Measurements from ENCODE around the gene SEPTIN6. TPM values are rescaled to one million over a fixed set of nuclear protein-coding genes. Genes with fewer than 3 reads are reported as not detected.
"Not testable (repeated sequence)": the region's sequence is repeated elsewhere in the genome, so short reads cannot be mapped to it uniquely, and the experiment has no call there.

The SEPTIN6 gene
- total RNA-seq, 2 donors from 2014 or later: 171 to 204 TPM

DNA sequence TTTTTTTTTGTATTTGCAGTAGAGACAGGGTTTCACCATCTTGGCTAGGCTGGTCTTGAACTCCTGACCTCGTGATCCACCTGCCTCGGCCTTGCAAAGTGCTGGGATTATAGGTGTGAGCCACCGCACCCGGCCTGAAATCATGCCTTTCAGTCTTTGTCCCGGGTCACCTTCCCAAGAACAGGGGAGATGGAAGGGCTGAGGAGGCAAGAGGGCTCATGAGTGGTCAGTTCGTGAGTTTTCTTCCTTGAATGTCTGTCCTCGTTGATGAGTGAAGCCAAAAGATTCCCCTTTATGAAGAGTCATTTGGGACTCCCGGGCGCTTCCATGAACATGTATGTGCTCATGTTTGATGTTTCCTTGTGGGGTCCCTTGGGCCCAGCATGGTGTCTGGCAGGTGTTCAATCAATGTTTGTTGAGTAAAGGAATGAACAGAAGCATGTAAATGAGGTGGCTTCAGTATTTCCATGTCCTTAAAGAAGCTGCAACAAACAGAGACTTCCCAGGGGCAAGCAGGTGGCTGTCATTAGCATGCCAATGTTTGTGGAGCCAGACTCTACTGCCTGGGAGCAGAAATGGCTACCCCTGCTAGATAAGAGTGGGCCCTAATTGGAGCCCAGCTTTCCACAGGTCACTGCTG, 3.4 kb upstream of the SEPTIN6 start:
- H3K36me3 Mint-ChIP-seq (ENCODE audit: low read depth): peaks cover 11% of the 10 kb centered on the region
- H3K27me3 Mint-ChIP-seq: no peaks in the 10 kb centered on the region
- ATAC-seq (replicated peaks): no peak
- H3K27ac Mint-ChIP-seq: no peak overlapping the region
- no peaks in the 10 kb centered on the region for H3K9me3 Mint-ChIP-seq
- no peak overlapping the region for H3K4me3 Mint-ChIP-seq
- peaks cover 6% of the 10 kb centered on the region for H3K4me1 Mint-ChIP-seq

DNA sequence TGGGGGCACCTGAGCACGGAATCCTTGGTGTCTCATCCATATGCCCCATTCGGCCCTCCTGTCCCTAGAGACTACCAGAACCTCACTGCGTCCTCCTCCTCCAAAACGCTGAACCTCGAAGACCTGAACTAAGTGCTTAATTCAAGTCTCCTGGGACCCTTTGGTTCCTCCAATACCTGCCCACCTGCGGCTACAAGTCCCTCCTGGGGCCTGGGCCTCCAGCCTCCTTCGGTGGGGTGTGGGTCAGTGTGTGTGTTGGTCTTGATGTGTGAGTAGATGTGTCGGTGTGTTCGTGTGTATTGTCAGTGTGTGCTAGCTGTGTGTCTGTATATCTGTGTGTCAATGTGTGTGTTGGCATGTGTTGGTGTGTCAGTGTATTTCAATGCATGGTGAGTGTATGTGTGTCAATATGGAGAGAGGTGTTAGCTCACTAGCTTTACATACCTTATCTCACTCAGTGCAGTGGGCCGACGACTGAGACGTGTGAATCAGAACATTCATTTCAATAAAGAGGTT, 2.6 kb upstream of the SEPTIN6 start:
- no peak overlapping the region for H3K27ac Mint-ChIP-seq
- H3K4me3 Mint-ChIP-seq: no peak overlapping the region
- peaks cover 6% of the 10 kb centered on the region for H3K4me1 Mint-ChIP-seq
- H3K9me3 Mint-ChIP-seq: no peaks in the 10 kb centered on the region
- no peaks in the 10 kb centered on the region for H3K27me3 Mint-ChIP-seq
- no peak for ATAC-seq (replicated peaks)
- peaks cover 19% of the 10 kb centered on the region for H3K36me3 Mint-ChIP-seq (ENCODE audit: low read depth)

DNA sequence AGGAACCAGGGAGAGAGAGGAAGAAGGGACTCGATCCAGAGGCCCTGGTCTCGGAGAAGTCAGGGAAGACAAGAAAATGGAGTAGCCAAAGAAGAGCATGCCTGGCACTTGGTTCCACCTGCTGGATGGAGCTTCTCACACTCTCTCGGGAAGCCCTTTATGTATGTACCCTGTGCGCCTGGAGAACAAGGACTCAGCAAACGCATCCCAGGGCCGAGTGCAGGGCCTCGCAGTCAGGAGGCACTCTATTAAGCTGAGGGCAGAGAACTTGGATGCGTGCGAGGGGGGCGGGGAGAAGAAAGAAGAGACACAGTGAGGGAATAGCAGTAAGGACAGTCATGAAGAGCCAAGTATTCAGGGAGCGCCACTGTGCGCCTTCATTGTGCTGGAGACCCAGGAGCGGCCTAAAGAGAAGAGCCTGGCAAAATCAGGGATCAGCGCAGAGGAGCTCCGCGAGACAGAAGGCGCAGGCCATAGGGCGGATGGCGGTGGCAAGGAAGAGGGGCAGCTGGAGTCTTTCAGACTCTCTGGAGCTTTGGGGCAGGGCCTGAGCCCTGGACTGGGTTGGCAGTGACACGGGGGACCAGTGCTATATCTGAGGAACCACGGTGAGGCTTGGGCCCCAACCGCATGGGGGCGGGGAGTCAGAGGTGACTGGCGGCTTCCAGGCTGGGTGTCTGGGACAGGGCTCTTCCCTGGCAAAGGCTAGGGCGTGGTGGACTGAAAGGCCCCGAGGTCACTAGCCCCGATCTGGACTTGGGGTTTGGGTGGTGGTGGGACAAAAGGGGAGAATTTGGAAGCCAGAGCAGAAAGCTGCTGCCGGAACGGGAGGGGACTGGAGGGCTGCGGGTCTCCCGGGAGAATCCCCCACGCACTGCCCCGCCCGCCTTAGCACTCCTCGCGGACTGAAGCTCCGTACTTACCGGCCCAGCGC, 1.9 kb upstream of the SEPTIN6 start:
- Mint-ChIP-seq H3K4me3 (no peak overlapping the region), H3K9me3 (no peaks in the 10 kb centered on the region), H3K4me1 (peaks cover 6% of the 10 kb centered on the region), H3K36me3 (ENCODE audit: low read depth) (peaks cover 26% of the 10 kb centered on the region), H3K27ac (no peak overlapping the region), H3K27me3 (no peaks in the 10 kb centered on the region)
- no peak for ATAC-seq (replicated peaks)

DNA sequence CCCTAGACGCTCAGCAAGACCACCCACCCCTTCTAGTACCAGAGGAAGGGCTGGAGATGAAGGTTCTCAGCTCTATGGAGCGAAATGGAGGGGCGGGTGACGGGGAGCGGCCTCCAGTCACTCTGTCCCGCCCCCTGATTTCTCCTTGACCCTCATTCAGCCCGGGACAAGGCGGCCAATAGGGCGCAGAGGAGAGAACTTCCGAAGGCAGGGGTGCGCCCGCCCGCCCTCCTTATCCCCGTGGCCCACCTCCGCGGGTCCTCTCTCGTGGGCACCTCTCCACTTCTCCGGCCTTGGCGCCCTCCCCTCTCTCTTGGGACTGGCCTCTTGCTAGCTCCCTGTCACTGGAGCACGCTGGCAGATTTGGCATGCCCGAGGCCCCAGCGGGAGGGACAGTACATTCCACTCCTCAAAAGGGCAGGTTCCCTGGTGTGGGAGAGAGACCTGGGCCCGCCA, 1.1 kb upstream of the SEPTIN6 start:
- no peaks in the 10 kb centered on the region for H3K27me3 Mint-ChIP-seq
- no peak for ATAC-seq (replicated peaks)
- no peak overlapping the region for H3K27ac Mint-ChIP-seq
- H3K9me3 Mint-ChIP-seq: no peaks in the 10 kb centered on the region
- H3K4me1 Mint-ChIP-seq: peaks cover 6% of the 10 kb centered on the region
- H3K4me3 Mint-ChIP-seq: peak overlapping the region; percentile 95
- H3K36me3 Mint-ChIP-seq (ENCODE audit: low read depth): peaks cover 35% of the 10 kb centered on the region

DNA sequence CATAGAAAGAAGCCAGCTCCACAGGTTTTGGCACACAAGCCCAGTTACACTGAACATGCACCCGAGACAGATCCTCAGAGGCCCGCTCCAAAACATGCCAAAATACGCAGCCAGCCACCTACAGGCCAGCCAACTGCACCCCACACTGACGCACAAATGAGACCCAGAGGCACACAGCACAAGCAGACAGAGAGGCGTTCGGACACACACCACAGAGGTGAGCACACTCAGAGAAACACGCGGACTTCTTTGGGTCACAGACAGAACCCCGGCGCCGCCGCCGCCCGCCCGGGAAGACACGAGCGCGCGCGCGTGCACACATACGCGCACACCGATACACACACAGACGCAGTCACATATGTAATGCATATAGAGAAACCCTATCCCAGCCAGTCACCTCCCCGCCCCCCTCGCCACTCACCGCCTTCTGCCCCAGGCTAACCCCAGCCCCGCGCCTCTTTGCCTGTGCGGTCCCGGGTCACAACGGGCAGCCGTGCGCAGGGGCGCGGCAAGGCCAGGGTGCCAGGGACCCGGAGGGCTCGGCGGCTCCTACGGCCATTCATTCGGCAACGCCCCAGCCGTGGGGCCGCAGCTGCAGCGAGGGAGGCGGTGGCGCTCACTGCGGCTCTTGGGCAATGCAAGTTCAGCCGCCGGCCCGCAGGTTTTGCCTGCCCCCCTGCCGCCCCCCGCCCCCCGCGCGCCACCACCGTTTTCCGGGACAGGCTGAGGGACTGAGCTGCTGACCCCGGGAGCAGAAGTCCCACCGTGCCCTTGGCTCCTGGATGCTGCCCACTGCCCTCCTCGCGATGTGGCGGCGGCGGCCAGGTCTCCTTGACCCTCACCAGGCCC, 553 bp downstream of the SEPTIN6 start:
- peaks cover 51% of the 10 kb centered on the region for H3K36me3 Mint-ChIP-seq (ENCODE audit: low read depth)
- H3K4me3 Mint-ChIP-seq: peak overlapping the region; percentile 95
- H3K27me3 Mint-ChIP-seq: no peaks in the 10 kb centered on the region
- H3K9me3 Mint-ChIP-seq: no peaks in the 10 kb centered on the region
- ATAC-seq (replicated peaks): peak; percentile 56
- H3K4me1 Mint-ChIP-seq: no peaks in the 10 kb centered on the region
- H3K27ac Mint-ChIP-seq: peak overlapping the region; percentile 97

DNA sequence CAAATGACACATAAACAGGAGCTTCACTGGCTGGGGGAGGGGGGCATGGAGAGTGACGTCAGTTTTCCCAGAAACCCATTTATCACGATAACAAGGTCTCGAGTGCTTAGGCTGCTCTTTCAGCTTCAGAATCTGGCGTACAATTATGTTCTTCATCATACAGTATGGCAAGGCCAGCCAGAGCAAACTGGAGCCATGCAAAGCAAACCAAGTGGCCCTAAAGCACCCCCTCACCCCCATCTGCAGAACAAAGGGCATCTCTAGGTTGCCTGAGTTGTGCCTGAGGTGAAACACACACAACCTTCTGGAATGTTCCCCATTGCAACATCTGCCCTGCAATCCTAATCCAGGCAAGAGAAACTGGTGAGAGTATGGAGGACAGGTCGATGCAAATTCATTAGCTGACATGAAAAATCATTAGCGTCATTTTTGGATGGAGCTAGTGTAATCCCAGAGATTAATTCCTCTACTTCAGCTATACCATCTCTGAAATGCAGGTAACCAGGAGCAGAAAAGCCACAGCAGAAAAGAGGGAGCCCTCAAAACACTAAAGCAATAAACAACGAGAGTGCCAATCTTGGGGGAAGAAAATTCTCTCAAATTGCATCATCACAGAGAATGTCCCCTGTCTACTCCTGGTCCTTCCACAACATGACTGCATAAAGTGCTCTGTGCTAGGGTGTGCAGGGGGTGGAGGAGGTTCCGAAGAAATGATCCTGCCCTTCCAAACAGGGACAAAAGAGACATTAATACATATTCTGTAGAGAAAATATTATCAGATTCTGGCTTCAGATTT, 1.8 kb downstream of the SEPTIN6 start:
- peak overlapping the region; percentile 97 for H3K27ac Mint-ChIP-seq
- H3K27me3 Mint-ChIP-seq: no peaks in the 10 kb centered on the region
- peak; percentile 36 for ATAC-seq (replicated peaks)
- no peaks in the 10 kb centered on the region for H3K4me1 Mint-ChIP-seq
- H3K9me3 Mint-ChIP-seq: no peaks in the 10 kb centered on the region
- H3K36me3 Mint-ChIP-seq (ENCODE audit: low read depth): peaks cover 64% of the 10 kb centered on the region
- peak overlapping the region; percentile 95 for H3K4me3 Mint-ChIP-seq

DNA sequence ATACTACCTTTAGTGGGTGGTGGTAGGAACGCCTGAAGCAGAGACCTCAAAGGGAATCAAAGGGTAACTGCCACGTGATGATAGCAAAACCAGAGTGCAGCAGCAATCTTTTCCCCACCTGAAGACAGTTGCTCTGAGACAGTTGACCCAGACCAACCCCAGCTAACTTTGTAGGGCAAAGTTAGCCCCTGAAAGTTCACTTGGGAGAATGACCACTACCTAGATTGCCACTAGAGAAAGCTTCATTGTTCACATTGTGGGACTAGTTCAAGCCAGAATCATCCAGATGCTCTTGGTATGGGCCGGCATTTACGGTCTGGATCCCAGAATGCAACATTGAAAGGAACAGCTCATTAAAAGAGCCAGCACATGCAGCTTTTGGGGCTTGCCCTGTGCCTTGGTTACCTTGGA, 4.1 kb downstream of the SEPTIN6 start:
- H3K9me3 Mint-ChIP-seq: no peaks in the 10 kb centered on the region
- H3K4me3 Mint-ChIP-seq: peak overlapping the region; percentile 95
- H3K27ac Mint-ChIP-seq: peak overlapping the region; percentile 97
- peak; percentile 16 for ATAC-seq (replicated peaks)
- peaks cover 85% of the 10 kb centered on the region for H3K36me3 Mint-ChIP-seq (ENCODE audit: low read depth)
- no peaks in the 10 kb centered on the region for H3K27me3 Mint-ChIP-seq
- no peaks in the 10 kb centered on the region for H3K4me1 Mint-ChIP-seq

DNA sequence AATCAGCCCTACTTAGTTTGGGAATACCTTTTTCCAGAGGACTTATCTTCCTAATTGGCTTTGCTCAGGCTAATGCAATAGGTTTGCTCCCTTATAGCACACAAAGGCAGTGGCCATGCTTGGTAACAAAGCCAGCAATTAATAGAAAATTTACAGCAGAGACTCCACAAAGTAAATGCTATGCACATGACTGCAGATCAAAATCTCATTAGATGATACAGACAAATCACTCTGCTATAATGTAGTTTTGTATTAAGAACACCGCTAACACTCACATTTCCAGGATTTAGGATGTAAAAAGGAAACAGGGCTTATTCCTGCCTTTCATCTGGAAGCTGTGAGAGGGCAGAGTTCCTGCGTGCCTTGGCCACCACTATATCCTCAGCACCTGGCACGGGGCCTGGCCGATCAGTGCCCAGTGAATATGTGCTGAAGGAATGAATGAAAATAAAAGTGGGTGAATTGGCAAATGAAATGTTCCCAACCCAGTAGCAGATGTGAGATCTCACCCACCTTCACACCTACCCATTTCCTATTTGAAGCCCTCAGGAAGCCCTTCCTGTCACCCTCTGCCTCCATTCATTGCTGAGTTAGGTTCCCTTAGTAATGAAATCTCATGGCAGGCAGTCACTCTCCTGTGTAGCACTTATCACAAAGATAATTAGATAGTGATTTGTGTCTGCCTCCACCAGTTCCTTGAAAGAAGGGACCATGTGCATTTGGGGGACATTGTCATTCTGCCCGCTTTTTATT, 5.1 kb downstream of the SEPTIN6 start:
- Mint-ChIP-seq H3K4me3 (peak overlapping the region; percentile 95), H3K36me3 (ENCODE audit: low read depth) (peaks cover 93% of the 10 kb centered on the region), H3K27me3 (no peaks in the 10 kb centered on the region), H3K9me3 (no peaks in the 10 kb centered on the region), H3K27ac (peak overlapping the region; percentile 97), H3K4me1 (peaks cover 3% of the 10 kb centered on the region)
- no peak for ATAC-seq (replicated peaks)

DNA sequence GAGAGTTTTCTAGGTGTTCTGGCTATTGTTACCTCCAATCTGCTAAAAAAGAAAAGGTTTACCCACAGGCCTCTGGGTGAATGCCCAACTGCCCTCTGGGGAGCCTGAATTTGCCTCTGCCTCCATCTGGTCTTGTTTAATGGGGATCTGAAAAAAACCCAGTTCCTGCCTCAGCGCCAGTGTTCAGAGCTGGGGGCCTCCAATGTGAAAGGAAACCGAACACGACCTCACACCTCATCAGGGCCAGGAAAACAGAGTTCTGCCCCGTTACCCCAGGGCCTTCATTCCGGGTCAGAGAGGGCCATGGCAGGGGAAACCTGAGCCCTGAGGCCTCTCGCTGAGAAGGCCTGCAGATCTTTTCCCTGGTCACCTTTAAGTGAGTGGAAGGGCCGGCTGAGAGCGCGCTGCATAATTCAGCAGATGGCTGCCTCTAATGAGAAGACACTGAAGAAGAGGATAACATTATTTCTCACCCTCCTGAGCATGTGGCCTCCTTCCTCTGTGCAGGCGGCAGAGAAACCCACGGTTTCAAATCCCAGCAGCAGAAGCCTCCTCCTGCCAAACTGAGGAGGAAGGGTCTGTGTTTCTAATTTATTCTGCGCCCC, 6.8 kb downstream of the SEPTIN6 start:
- Mint-ChIP-seq H3K9me3 (no peaks in the 10 kb centered on the region), H3K4me1 (peaks cover 7% of the 10 kb centered on the region), H3K4me3 (peak overlapping the region; percentile 95), H3K27ac (peak overlapping the region; percentile 97), H3K36me3 (ENCODE audit: low read depth) (peaks cover 87% of the 10 kb centered on the region), H3K27me3 (no peaks in the 10 kb centered on the region)
- ATAC-seq (replicated peaks): no peak

DNA sequence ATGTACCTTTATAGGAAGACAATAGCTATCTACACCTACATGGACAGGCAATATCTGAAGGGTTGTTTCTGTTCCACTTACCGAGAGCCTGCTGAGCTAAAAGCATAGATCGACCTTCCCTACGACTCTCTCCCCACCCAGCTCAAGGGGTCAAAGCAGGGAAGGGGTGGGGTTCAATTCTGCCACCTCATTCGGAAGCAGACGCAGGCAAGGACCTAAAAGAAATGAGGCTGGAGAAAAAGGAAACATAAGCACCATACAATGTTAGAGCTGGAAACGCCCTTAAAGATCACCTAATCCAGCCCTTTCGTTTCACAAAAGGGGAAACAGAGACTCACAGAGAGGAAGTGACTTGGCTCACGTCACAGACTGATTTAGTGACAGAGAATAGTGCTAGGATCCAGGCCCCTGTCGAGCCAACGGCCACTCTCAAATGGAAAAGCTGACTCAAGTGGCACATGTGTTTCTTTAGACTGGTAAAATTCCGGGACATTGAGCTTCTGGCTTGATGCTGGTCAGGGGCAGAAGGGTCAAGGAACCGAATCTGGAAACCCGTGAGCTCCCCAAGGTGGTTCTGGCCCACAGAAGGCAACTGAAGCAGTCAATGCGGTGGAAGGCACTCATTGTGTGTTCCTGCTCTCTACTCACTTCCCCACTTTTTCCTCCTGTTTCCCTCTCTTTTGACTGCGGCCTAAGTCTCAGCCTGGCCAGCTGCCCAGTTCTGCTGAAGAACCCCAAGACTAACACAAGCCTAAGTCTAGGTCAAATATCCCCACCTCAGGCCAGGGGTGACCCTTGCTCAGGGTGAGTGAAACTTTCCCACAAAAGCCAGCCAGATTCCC, 7.5 kb downstream of the SEPTIN6 start:
- Mint-ChIP-seq H3K27ac (peak overlapping the region; percentile 97), H3K36me3 (ENCODE audit: low read depth) (peaks cover 85% of the 10 kb centered on the region), H3K4me3 (peak overlapping the region; percentile 95), H3K4me1 (peaks cover 11% of the 10 kb centered on the region), H3K9me3 (no peaks in the 10 kb centered on the region), H3K27me3 (no peaks in the 10 kb centered on the region)
- peak; percentile 53 for ATAC-seq (replicated peaks)

DNA sequence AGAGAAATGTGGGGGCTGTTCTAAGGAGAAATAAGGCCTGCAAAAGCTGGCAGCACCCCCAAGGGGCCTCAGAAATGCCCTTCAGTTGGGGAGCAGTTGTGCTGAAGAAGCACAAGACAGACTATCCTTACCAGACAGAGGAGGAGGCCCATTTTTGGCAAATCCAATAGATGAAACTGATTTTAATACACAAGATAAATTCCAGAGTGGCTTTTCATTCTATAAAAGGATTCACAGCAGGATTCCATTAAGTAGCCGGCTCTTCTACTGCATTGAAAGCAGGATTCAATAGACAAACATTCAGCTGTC, 8.1 kb downstream of the SEPTIN6 start:
- ATAC-seq (replicated peaks): no peak
- H3K9me3 Mint-ChIP-seq: no peaks in the 10 kb centered on the region
- peak overlapping the region; percentile 95 for H3K4me3 Mint-ChIP-seq
- peaks cover 79% of the 10 kb centered on the region for H3K36me3 Mint-ChIP-seq (ENCODE audit: low read depth)
- H3K4me1 Mint-ChIP-seq: peaks cover 11% of the 10 kb centered on the region
- peak overlapping the region; percentile 97 for H3K27ac Mint-ChIP-seq
- H3K27me3 Mint-ChIP-seq: no peaks in the 10 kb centered on the region

DNA sequence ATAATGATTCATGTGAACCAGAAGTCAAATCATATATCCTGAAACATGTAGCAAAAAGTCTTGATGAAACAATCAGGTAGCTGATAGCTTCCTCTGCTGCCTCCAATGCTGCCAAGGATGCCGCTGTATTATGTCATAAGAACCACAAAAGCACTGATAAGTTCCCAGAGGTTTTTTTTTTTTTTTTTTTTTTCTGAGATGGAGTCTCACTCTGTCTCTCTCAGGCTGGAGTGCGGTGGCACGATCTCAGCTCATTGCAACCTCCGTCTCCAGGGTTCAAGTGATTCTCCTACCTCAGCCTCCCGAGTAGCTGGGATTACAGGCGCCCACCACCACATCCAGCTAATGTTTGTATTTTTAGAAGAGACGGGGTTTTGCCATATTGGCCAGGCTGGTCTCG, 8.7 kb downstream of the SEPTIN6 start:
- peaks cover 12% of the 10 kb centered on the region for H3K4me1 Mint-ChIP-seq
- H3K27me3 Mint-ChIP-seq; ATAC-seq (replicated peaks); H3K9me3 Mint-ChIP-seq: not testable (repeated sequence)
- peak overlapping the region; percentile 97 for H3K27ac Mint-ChIP-seq
- peak overlapping the region; percentile 95 for H3K4me3 Mint-ChIP-seq
- peaks cover 77% of the 10 kb centered on the region for H3K36me3 Mint-ChIP-seq (ENCODE audit: low read depth)

All from activated T-helper 17 cell treated with anti-CD3 and anti-CD28 coated beads, Interleukin-2, amount 50 U/mL, for 72 hours (primary cell).